Testis (tissue), 2 donors: Measurements from ENCODE around the gene SEPSECS.

Experiments used
- CTCF ChIP-seq, 3 experiments: fragments of 450-650 bp in 2 of 3; fragments of 200-600 bp in 1 of 3; sonication (generic) in 1 of 3; IDR thresholded peaks; one replicate each; pipeline ENCODE4 v1.5.1; 2016 to 2019; ENCODE audit warnings: antibody characterized with exemption in 3 of 3, mild to moderate bottlenecking in 2 of 3, moderate library complexity in 1 of 3
- POLR2A ChIP-seq: fragments of 450-650 bp; IDR thresholded peaks from one replicate; pipeline ENCODE4 v1.6.1; 2017; ENCODE audit warnings: antibody characterized with exemption, mild to moderate bottlenecking, moderate library complexity

GRCh38 chr4:25160714-25161592 is 704 bp upstream of the SEPSECS start:
- TF ChIP-seq CTCF (IDR thresholded peaks at IDR 0.05) (no peak), POLR2A (no peak)
